Measurements from ENCODE around the gene SNX20.

GRCh38 chr16:50711040-50711439, 29.9 kb upstream of the SNX20 start:
- no peak for TF ChIP-seq YY1 (IDR thresholded peaks at IDR 0.05; ENCODE audit: low read depth)
- TF ChIP-seq CREB1 (IDR thresholded peaks at IDR 0.05; ENCODE audit: low read depth), result no peak
- TF ChIP-seq TAF1 (IDR thresholded peaks at IDR 0.05; ENCODE audit: low read depth), result no peak
- TF ChIP-seq TCF12 (IDR thresholded peaks at IDR 0.05; ENCODE audit: low read depth), result no peak
- no peak for TF ChIP-seq EP300 (IDR thresholded peaks at IDR 0.05; ENCODE audit: borderline replicate concordance)
- no peak for TF ChIP-seq CEBPB (IDR thresholded peaks at IDR 0.05)
- TF ChIP-seq FOXM1 (IDR thresholded peaks at IDR 0.05; ENCODE audit: borderline replicate concordance, low read depth), result no peak
